SU-DHL-6 (cell line): Measurements from ENCODE around the gene EIF1.

Source experiments
- EZH2phosphoT487 ChIP-seq: fragments of 200-600 bp; sonication (generic), shearing (Covaris generic); conservative IDR thresholded peaks from 2 replicates; pipeline ENCODE4 v1.6.1; 2018; ENCODE audit warnings: mild to moderate bottlenecking, antibody characterized with exemption, low read length, moderate library complexity, mixed read lengths
- TF ChIP-seq, protein P1 (sequence below): fragments of 200-600 bp; sonication (generic); IDR thresholded peaks from one replicate; pipeline ENCODE4 v1.5.1; 2017; ENCODE audit warnings: antibody characterized with exemption, mild to moderate bottlenecking, low read length, moderate library complexity; ENCODE audit not compliant: insufficient read depth, poor library complexity, severe bottlenecking

DNA sequence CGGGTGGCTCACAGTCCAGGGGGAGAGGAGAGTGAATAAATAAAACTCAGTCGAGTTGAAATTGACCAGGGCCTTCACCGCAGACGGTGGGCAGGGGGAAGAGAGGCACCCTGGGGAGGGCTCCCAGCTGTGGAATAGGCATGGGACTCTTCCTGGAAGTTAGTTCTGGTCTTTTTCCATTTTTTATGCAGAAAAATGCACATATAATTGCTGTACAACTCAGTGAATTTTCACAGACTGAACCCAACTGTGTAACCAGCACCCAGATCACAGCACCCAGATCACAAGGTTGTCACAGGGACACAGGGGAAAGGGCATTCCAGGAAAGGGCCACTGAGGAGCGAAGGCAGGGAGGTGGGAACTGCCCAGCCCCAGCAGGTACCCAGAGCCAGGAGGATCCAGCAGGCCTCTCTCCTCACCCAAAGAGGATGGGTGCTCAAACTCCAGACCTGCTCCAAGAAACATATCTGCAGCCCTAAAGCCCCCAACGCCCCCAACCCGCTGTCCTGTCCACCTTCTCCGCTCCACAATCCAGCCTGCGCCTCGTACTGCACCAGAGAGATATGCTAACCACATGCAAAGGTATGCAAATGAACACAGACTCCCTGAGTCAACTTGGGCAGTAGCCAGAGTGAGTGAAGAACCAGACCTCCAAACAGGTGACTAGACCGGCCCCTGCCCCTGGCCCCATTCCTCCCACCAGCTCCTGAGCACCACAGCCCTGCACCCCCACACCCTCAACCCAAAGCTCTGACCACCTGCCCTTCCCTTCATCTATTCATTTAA, 29.1 kb upstream of the EIF1 start:
- TF ChIP-seq, protein P1, sequence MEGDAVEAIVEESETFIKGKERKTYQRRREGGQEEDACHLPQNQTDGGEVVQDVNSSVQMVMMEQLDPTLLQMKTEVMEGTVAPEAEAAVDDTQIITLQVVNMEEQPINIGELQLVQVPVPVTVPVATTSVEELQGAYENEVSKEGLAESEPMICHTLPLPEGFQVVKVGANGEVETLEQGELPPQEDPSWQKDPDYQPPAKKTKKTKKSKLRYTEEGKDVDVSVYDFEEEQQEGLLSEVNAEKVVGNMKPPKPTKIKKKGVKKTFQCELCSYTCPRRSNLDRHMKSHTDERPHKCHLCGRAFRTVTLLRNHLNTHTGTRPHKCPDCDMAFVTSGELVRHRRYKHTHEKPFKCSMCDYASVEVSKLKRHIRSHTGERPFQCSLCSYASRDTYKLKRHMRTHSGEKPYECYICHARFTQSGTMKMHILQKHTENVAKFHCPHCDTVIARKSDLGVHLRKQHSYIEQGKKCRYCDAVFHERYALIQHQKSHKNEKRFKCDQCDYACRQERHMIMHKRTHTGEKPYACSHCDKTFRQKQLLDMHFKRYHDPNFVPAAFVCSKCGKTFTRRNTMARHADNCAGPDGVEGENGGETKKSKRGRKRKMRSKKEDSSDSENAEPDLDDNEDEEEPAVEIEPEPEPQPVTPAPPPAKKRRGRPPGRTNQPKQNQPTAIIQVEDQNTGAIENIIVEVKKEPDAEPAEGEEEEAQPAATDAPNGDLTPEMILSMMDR = no peak
- no peak for TF ChIP-seq EZH2phosphoT487
